ENCODE measurements around the gene COL27A1.
"Not testable (repeated sequence)": the region's sequence is repeated elsewhere in the genome, so short reads cannot be mapped to it uniquely, and the experiment has no call there.

GRCh38 chr9:114329625-114330022, 174.3 kb downstream of the COL27A1 start, which contains the start of gene ORM2:
- not testable (repeated sequence) for TF ChIP-seq CTCF, EZH2phosphoT487, EZH2 (IDR thresholded peaks at IDR 0.05)
